HCEC 1CT (cell line): ENCODE data around the gene SPACDR.
A peak's percentile ranks its signal among the peaks of the same experiment; 100 is the strongest.
"Not testable (repeated sequence)": the region's sequence is repeated elsewhere in the genome, so short reads cannot be mapped to it uniquely, and the experiment has no call there.

ENCODE experiments used
- DNase-seq: peaks from one replicate; pipeline ENCODE4 v3.0.0-alpha.2; 2017

The SPACDR gene, protein sequence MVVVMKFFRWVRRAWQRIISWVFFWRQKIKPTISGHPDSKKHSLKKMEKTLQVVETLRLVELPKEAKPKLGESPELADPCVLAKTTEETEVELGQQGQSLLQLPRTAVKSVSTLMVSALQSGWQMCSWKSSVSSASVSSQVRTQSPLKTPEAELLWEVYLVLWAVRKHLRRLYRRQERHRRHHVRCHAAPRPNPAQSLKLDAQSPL

DNA sequence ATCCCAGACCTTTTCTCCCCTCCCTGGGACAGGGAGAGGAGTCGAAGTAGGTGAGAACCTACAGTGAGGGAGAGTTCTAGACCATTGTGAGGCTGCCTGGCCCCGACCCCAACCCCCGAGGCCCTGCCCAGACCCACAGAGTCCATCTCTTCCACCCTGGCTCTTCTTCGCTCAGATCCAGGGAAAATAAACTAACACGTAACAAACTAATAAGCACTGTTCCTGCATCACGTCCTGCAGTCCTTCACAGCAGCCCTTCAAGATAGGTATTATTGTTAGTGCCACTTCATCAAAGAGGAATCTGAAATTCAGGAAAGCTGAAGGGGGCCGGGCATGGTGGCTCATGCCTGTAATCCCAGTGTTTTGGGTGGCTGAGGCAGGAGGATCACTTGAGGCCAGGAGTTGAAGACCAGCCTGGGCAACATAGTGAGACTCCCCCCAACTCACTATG is at the start of gene SPACDR:
TSS of gene SPACDR (minus strand) at position 51 of the 451 bp plus-strand sequence. CDS start 235 bp downstream, outside the sequence.
- peak; percentile 40 for DNase-seq

DNA sequence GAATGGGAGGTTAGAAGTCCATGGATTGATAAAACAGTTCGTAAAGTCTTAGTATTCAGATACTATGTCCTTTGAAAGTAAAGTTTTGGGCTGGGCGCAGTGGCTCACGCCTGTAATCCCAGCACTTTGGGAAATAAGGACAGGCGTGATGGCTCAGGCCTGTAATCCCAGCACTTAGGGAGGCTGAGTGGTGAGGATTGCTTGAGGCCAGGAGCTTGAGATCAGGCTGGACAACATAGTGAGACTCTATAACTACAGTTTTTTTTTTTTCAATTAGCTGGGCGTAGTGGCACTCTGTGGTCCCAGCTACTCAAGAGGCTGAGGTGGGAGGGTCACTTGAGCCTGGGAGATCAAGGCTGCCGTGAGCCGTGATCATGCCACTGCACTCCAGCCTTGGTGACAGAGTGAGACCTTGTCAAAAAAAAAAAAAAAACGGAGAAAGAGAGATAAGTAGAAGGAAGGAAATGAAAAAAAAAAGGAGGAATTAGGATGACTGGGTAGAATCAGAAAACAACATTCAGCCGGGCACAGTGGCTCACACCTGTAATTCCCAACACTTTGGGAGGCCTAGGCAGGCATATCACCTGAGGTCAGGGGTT is 49.3 kb upstream of the SPACDR start:
- DNase-seq, result no peak

DNA sequence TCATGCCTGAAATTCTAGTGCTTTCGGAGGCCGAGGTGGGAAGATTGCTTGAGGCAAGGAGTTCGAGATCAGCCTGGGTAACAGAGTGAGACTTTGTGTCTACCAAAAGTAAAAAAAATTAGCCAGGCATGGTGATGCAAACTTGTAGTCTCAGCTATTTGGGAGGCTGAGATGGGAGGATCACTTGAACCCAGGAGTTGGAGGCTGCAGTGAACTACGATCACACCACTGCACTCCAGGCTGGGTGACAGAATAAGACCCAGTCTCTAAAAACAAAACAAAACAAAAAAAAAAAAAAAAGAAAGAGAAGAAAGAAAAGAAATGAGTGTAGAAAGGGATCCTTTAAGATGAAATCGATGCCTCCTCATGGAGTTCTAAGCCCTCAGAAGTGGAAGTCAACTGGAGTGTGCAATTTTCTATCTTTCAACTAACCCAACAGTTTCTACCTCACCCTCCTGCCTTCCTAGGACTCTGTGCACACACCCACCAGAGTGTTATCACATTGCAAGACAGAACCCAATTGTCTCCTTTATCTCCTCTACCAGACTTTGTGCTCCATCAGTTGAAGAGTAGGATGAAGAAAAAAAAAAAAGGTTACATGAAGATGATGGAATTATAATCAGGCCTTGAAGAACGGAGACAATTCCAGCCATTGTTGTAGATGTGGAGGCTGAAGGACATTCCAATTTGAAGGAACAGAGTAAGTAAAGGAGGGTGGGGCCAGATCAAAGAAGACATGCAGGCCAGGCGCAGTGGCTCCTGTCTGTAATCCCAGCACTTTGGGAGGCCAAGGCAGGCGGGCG is 46.6 kb upstream of the SPACDR start:
- no peak for DNase-seq

DNA sequence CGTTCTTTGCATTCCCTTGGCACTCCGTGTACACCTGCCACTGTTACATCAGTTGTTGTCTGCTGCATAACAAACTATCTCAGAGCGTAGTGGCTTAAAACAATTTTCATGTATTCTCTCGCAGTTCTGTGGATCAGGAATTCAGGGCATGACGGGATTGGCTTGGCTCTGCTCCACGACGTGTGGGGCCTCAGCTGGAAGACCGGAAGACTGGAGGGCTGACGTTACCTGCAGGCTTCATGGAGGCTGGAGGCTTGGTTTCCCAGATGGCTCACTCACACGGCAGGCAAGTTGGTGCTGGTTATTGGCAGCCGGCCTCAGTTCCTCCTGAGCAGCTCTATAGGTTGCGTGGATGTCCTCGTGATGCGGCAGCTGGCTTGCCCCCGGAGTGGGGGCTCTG is 45.2 kb upstream of the SPACDR start:
- no peak for DNase-seq

DNA sequence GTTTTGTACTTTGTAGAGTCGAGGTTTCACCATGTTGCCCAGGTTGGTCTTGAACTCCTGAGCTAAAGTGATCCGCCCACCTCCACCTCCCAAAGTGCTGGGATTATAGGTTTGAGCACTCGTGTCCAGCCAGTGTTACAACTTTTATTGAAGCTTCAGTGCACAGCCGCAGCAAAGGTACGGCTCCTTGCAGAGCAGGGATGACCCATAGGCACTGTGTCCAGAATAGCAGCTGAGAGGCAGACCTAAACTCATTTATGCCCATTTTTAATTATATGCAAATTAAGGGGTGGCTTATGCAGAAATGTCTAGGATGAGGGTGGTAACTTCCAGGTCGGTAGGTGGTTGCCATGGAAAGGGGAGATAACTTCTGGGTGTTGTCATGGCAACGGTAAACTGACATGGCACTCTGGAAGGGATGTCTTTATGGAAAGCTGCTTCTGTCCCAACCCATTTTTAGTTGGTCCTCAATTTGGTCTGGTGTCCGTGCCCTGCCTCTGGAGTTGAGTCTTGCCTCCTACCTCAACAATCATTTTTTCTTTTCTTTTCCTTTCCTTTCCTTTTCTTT is 42.4 kb upstream of the SPACDR start:
- no peak for DNase-seq

DNA sequence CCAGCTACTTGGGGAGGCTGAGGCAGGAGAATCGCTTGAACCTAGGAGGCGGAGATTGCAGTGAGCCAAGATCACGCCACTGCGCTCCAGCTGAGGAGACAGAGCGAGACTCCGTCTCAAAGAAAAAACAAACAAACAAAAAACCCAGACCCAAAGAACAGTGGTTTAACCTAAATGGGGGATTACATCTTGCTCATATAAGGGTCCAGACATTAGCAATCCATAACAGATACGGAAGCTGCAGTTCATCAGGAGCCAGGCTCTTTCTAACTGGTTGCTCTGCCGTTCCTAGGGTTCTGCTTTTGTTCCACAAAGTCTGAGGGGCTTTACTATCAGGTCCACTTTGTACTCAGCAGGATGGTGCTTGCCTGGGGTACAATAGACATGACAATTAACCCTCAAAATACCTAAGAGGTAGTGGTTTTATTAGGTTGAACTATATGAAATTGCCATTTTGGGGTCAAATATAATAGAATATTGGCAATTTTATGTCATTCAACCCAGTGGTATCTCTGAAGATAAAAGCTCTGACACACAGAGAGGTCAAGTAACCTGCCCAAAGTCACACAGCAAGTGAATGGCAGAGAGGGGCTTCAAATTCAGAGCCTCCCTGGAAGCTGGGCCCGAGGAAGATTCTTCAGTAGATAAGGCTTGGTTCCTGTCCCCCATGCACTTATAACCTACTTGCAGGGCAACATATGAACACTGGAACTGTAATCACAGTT is 41.0 kb upstream of the SPACDR start:
- no peak for DNase-seq

DNA sequence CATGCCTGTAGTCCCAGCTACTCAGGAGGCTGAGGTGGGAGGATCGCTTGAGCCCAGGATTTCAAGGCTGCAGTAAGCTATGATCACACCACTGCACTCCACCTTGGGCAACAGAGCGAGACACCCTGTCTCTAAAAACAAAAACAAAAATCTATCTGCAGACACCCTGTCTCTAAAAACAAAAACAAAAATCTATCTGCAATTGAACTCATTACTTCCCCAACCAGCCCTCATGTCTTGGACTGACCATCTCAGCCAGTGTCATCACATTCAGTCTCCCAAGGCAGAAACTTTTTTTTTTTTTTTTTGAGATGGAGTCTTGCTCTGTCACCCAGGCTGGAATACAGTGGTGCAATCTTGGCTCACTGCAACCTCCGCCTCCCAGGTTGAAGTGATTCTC is 40.0 kb upstream of the SPACDR start:
- DNase-seq, result not testable (repeated sequence)

DNA sequence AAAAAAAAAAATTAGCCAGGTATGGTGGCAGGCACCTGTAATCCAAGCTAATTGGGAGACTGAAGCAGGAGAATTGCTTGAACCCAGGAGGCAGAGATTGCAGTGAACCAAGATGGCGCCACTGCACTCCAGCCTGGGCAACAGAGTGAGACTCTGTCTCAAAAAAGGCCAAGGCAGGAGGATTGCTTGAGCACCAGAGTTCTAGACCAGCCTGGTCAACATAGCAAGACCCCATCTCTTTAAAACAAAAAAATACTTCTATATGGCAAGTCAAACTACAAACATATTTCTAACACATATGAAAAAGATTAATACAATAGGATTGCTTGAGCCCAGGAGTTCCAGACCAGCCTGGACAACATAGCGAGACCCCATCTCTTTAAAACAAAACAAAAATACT is 36.7 kb upstream of the SPACDR start:
- DNase-seq, result not testable (repeated sequence)

DNA sequence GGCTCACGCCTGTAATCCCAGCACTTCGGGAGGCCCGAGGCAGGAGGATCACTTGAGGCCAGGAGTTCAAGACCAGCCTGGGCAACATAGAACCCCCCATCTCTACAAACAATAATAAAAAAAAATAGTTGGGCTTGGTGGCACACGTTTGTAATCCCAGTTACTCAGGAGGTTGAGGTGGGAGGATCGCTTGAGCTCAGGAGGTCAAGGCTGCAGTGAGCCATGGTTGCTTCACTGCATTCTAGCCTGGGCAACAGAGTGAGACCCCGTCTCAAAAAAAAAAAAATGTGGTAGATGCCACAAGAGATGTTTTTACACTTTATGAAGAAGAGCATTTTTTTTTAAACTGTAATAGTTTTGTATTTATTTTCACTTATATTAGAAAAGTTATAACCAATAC is 32.4 kb upstream of the SPACDR start:
- DNase-seq, result no peak

DNA sequence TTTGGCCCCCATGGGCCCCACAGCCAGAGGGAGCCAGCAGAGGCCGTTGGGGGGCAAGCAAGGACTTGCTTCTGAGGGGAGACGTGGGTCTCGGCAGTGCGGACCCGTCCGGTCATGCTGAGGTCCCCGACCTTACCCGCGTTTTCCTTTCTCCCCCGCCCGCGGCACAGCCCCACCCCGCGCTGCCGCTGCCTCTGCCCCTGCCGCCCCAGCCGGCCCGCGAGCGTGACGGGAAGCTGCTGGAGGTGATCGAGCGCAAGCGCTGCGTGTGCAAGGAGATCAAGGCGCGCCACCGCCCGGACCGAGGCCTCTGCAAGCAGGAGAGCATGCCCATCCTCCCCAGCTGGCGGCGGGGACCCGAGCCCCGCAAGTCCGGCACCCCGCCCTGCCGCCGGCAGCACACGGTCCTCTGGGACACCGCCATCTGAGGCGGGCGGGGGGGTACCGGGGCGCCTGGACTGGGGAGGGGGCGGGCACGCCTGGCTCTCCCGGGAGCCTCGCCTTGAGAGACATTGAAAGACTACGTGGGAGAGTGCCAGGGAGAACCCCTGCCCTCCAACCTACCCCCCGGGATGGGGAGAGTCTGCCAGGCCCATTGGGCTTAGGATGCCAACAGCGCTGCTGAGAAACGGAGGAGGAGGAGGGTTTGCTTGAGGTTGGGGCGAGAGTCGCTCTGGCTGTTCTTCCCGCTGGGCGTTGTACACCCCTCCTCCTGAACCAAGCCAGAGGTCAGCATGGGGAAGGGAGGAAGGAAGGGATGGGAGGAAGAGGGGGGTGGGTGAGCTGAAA is 29.6 kb upstream of the SPACDR start:
- peak; percentile 34 for DNase-seq

DNA sequence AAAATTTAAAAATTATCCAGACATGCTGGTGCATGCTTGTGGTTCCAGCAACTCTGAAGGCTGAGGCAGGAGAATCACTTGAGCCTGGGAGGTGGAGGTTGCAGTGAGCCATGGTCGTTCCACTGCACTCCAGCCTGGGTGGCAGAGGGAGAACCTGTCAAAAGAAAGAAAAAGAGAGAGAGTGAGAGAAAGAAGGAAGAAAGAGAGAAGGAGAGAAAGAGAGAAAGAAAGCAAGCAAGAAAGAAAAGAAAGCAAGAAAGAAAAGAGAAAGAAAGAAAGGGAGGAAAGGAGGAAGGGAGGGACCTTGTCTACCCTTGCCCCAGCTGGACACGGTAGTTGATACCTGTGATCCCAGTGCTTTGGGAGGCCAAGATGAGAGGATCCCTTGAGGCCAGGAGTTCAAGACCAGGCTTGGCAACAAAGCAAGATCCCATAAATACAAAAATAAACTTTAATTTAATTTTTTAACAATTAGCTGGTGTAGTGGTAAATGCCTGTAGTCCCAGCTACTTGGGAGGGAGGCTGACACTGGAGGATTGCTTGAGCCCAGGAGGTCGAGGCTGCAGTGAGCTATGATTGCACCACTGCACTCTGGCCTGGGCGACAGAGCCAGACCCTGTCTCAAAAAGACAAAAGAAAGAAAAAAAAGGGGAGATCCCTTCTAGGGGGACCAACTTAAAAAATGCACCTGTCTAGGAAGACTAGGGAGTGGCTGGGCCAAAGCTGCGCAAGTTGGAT is 28.8 kb upstream of the SPACDR start:
- no peak for DNase-seq

DNA sequence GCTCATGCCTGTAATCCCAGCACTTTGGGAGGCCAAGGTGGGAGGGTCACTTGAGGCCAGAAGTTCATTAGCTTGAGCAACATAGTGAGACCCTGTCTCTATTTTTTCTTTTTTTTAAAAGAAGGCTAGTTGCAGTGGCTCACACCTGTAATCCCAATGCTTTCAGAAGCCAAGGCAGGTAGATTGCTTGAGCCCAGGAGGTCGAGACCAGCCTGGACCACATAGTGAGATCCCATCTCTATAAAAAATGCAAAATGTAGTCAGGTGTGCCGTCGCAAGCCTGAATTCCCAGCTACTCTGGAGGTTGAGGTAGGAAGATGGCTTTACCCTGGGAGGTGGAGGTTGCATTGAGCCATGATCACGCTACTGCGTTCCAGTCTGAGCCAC is 27.1 kb upstream of the SPACDR start:
- DNase-seq, result no peak

DNA sequence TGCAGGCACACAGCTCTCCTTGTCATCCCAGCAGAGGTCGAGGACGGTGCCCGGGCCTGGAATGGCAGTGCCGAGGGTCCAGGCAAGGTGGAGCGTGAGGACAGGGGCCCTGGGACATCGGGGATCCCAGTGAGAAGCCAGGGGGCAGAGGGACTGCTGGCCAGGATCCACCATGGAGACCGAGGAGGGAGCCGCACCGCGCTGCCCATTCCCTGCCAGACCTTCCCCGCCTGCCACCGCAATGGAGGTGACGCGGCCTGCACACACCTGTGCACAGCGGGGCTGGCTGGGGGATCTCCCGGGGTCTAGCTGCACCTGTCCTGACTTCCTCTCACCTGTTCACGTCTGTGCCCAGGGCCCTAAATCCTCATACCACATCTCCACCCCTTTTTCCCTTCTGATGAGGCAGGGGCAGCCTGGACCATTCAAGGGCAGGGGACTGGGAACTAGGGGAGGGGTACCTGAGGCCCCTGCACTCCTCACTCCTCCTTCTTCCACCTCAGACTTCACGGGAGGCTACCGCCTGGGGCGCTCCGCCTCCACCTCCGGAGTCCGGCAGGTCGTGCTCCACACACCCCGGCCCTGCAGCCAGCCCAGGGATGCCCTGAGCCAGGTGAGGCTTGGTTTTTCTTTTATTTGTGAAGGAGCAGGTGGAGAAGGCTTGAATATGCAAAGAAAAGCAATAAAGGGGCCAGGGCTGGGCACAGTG is 26.6 kb upstream of the SPACDR start:
- DNase-seq, result no peak

DNA sequence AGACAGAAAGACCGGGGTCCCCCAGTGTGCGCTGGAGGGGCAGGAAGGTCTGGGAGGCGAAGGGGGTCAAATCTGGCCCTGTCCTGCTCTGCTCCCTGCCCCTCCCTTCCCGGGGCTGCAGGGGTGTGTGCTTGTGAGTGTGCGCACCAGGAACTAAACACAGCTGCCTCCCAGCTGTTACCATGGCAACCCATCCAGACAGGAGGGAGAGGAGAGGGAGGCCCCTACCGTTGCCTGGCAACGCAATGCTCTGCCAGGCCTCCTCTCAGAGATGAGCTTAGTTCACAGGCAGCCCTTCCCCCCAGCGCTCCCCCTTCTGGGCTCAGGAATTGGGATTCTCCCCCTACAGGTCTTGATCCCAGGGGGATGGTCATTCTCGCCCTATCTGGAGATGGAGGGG is 25.8 kb upstream of the SPACDR start:
- peak; percentile 91 for DNase-seq

DNA sequence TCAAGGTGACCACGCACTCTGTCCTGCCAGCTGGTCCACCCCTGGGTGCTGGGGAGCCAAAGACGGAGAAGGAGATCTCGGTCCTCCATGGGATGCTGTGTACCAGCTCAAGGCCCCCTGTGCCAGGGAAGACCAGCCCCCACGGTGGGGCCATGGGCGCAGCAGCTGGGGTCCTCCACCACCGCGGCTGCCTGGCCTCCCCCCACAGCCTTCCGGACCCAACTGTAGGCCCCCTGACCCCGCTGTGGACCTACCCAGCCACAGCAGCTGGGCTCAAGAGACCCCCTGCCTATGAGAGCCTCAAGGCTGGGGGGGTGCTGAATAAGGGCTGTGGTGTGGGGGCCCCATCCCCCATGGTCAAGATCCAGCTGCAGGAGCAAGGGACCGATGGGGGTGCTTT is 25.1 kb upstream of the SPACDR start:
- DNase-seq, result no peak

DNA sequence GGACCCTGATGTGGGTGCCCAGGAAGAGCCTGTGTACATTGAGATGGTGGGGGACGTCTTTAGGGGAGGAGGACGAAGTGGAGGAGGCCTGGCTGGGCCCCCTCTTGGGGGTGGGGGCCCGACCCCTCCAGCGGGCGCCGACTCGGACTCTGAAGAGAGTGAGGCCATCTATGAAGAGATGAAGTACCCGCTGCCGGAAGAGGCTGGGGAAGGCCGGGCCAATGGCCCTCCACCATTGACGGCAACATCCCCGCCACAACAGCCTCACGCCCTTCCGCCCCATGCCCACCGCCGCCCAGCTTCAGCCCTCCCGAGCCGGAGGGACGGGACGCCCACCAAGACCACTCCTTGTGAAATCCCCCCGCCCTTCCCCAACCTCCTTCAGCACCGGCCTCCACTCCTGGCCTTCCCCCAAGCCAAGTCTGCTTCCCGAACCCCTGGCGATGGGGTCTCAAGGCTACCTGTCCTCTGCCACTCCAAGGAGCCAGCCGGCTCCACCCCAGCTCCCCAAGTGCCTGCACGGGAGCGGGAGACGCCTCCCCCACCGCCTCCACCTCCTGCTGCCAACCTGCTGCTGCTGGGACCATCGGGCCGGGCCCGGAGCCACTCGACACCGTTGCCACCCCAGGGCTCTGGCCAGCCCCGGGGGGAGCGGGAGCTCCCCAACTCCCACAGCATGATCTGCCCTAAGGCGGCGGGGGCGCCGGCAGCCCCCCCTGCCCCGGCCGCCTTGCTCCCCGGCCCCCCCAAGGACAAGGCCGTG is 24.5 kb upstream of the SPACDR start:
- no peak for DNase-seq

DNA sequence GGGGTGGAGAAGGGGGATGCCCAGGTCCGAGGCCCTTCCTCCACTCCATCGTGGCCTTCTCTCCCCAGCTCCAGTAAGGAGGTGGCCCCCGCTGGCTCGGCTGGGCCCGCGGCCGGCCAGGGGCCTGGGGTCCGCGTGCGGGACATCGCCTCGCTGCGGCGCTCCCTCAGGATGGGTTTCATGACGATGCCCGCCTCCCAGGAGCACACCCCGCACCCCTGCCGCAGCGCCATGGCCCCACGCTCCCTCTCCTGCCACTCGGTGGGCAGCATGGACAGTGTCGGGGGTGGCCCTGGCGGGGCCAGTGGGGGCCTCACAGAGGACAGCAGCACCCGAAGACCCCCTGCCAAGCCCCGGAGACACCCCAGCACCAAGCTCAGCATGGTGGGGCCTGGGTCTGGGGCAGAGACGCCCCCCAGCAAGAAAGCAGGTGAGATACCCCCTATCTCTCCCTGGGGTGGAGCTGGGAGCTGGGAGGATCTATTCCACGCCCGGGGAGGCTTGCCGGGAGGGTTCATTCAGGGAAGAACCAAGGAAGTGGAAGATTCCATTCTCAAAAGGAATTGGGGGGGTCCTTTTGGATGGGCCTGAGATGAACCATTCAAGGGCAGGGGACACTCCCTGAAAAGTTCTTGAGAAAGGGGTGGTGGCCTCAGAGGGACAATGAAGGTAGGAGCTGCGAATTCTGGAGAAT is 22.8 kb upstream of the SPACDR start:
- DNase-seq, result peak; percentile 42

DNA sequence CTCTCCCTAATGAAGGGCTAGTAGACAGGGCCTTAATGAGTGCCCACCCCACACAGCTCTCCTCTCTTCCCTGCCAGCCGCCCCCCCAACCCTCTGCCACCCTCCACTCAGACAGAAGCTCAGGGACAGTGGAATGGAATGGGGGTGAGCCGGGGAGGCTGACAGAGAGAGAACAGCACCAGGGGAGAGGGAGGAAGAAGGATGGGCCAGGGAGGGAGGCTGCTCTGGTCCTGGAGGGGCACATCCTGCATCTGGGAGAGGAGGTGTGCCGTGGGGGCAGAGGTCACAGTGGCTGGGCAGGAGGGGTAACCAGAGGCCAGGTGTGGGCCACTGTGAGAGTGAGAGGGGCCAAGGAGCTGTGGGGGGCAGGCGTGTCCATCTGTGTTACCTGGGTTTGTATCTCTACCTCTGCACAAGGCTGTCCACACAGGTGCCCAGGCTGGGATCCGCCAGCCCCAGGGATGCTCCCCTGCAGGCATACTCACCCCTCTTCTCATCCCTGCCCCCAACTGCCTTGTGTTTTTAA is 22.1 kb upstream of the SPACDR start:
- no peak for DNase-seq

DNA sequence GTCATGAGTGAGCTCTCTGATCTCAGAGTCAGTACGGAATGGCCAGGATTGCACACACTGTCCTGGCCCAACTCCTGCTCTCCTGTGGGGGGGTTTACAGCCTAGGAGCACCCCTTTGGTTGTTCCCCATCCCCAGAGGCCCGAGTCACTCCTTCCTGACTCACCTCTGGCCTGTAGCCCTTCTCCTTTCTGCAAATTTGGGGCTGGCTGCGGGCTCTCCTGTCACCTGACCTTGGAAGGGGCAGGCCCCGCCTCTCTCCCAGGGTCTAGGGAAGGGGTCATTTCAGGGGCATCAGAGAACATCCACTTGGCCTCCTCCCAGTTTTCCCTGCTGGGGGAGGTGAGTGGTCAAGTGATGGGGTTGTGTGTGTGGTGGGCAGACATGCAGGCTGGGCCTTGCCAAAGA is 21.4 kb upstream of the SPACDR start:
- DNase-seq, result no peak
